DOHH2 (cell line): ENCODE data around the gene HINT3.

Experiments
- H3F3A ChIP-seq: fragments of 200-600 bp; sonication (generic), shearing (Covaris generic); 2 replicates; pipeline ENCODE4 v1.6.0; 2016; ENCODE audit warnings: antibody characterized with exemption, mild to moderate bottlenecking; ENCODE audit not compliant: control insufficient read depth, insufficient read depth
- H3K27ac ChIP-seq: fragments of 200-600 bp; sonication (generic); 2 replicates; pipeline ENCODE4 v1.5.1; 2014; ENCODE audit warnings: low read depth, mild to moderate bottlenecking, low read length, moderate library complexity
- H3K27me3 ChIP-seq: fragments of 200-600 bp; sonication (generic); 2 replicates; pipeline ENCODE4 v1.6.1; 2014; ENCODE audit warnings: mild to moderate bottlenecking, low read length, mixed read lengths; ENCODE audit not compliant: control insufficient read depth
- H3K36me3 ChIP-seq: fragments of 200-600 bp; sonication (generic); 2 replicates; pipeline ENCODE4 v1.6.1; 2014; ENCODE audit warnings: mild to moderate bottlenecking, low read length, moderate library complexity, mixed read lengths; ENCODE audit not compliant: control insufficient read depth
- H3K4me1 ChIP-seq: fragments of 200-600 bp; sonication (generic); 2 replicates; pipeline ENCODE4 v1.6.1; 2014; ENCODE audit warnings: mild to moderate bottlenecking, low read length, mixed read lengths; ENCODE audit not compliant: control insufficient read depth
- H3K4me2 ChIP-seq: fragments of 200-600 bp; sonication (generic); 2 replicates; pipeline ENCODE4 v1.6.0; 2014; ENCODE audit warnings: mild to moderate bottlenecking, low read length, moderate library complexity
- H3K4me3 ChIP-seq: fragments of 200-600 bp; sonication (generic); 2 replicates; pipeline ENCODE4 v1.5.1; 2014; ENCODE audit warnings: mild to moderate bottlenecking, low read length, mixed read lengths
- H3K79me2 ChIP-seq: fragments of 200-600 bp; sonication (generic); 2 replicates; pipeline ENCODE4 v1.6.1; 2014; ENCODE audit warnings: mild to moderate bottlenecking, low read length, mixed read lengths; ENCODE audit not compliant: control insufficient read depth
- H3K9me2 ChIP-seq: fragments of 200-600 bp; sonication (generic); replicated peaks from 2 replicates; pipeline ENCODE4 v1.6.1; 2014; ENCODE audit warnings: mild to moderate bottlenecking, low read length, mixed read lengths; ENCODE audit not compliant: control insufficient read depth
- H3K9me3 ChIP-seq: fragments of 200-600 bp; sonication (generic); 2 replicates; pipeline ENCODE4 v1.6.1; 2014; ENCODE audit warnings: antibody characterized with exemption, low read length, mixed read lengths; ENCODE audit not compliant: control insufficient read depth, insufficient read depth
- H4K20me1 ChIP-seq: fragments of 200-600 bp; sonication (generic); 2 replicates; pipeline ENCODE4 v1.6.0; 2014; ENCODE audit warnings: low read depth, mild to moderate bottlenecking, antibody characterized with exemption, low read length, moderate library complexity; ENCODE audit not compliant: control insufficient read depth, insufficient read depth
- EZH2phosphoT487 ChIP-seq: fragments of 200-600 bp; sonication (generic); IDR thresholded peaks from 2 replicates; pipeline ENCODE4 v1.6.1; 2017; ENCODE audit warnings: borderline replicate concordance, mild to moderate bottlenecking, antibody characterized with exemption, low read length, moderate library complexity, mixed read lengths
- TF ChIP-seq, protein P1 (sequence below): fragments of 200-600 bp; sonication (generic); IDR thresholded peaks from one replicate; pipeline ENCODE4 v1.5.1; 2014; ENCODE audit warnings: antibody characterized with exemption, mild to moderate bottlenecking, low read depth, low read length; ENCODE audit not compliant: poor library complexity, severe bottlenecking

HINT3 gene

DNA sequence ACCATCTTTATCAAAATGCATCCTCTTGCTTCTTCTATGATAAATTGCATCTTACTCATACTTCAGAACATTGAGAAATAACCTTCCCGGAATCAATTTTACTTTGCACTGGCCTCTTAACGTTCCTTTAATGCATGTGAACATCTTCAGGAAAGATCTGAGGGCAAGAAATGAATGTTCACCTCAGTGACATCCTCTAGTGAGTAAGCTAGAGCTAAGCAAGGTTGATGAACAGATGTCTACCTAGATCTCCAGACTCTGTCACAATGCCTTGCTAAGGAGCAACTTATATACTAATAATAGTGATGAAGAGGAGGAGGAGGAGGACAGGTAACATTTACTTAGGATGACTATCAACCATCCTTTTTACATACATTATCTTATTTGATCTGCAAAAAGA, 16.8 kb upstream of the HINT3 start:
- Histone ChIP-seq H3K9me2 (no peaks in the 10 kb centered on the region; the same call in 1 of the 2 replicates), H3K4me1 (peaks cover 14% of the 10 kb centered on the region), H3F3A (no peaks in the 10 kb centered on the region), H3K4me2 (no peak overlapping the region), H3K36me3 (no peaks in the 10 kb centered on the region), H3K4me3 (no peak overlapping the region), H3K27me3 (no peaks in the 10 kb centered on the region), H3K27ac (no peak overlapping the region), H3K79me2 (no peaks in the 10 kb centered on the region), H3K9me3 (no peaks in the 10 kb centered on the region), H4K20me1 (no peaks in the 10 kb centered on the region)
- no peak for TF ChIP-seq EZH2phosphoT487
- TF ChIP-seq, protein P1, sequence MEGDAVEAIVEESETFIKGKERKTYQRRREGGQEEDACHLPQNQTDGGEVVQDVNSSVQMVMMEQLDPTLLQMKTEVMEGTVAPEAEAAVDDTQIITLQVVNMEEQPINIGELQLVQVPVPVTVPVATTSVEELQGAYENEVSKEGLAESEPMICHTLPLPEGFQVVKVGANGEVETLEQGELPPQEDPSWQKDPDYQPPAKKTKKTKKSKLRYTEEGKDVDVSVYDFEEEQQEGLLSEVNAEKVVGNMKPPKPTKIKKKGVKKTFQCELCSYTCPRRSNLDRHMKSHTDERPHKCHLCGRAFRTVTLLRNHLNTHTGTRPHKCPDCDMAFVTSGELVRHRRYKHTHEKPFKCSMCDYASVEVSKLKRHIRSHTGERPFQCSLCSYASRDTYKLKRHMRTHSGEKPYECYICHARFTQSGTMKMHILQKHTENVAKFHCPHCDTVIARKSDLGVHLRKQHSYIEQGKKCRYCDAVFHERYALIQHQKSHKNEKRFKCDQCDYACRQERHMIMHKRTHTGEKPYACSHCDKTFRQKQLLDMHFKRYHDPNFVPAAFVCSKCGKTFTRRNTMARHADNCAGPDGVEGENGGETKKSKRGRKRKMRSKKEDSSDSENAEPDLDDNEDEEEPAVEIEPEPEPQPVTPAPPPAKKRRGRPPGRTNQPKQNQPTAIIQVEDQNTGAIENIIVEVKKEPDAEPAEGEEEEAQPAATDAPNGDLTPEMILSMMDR = no peak

DNA sequence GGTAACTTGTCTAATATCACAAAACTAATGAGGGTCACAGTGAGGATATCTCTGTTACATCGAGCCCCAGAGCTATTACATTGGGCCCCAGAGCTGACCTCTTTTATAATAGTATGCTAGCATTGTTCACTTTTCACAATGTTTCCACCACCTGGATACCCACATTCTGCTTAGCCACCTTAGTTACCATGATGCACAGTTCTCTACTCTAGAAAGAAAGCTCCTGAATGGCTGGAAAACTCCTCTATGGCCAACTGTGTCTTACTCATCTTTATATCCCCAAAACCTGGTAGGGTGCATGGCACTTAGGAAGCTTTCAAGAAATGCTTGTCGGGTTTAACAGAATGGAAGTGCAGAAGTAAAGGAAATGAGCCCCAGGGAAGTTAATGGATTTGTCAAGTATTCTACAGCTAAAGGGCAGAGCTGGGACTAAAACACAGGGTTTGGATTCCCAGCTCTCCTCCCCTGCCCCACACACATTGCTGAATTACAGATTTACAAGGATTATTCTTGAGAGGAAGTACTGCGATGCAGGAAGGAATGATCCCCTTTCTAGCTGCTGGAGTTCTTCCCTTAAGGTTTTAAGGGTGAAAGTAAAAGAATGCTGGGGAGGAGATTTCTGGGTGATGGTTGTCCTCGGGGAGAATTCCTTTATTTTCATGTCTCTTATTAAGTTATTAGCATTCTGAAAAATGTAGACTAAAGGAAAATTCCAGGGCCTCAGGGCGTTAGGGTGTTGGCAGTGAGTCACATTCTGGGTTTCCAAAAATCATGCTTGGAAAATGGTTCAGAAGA, 16.1 kb upstream of the HINT3 start:
- H3K4me3 ChIP-seq = no peak overlapping the region

DNA sequence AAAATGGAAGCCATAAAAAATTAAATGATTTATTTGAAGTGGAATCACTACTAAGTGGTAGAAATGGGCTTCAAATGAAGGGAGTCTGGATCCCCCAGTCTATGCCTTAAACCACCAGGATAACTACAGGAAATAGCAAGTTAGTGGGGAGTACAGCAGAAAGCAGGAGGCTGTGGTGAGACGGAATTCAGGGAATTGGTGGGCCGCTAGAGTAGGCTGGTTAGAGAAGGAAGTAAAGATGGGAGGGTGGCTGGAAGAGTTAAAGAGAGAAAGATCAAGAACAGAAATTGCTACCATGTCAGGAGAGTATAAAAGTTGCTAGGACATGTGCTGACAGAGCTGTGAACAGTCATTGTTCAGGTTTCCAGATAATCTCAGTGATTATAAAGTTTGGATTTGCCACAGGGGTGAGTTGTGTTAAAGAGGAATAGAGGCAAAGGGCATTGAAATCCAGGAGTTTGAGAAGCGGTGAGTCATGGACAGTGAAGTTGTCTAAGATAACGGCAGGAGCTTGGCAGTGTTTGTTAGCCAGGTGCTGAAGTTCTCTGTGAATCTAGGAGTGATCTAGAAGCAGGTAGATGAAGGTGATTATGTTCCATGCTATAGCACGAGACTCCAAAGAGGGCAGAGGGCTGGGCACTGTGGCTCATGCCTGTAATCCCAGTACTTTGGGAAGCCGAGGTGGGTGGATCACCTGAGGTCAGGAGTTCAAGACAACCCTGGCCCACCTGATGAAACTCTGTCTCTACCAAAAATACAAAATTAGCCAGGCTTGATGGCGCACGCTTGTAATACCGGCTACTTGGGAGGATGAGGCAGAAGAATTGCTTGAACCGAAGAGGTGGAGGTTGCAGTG, 13.7 kb upstream of the HINT3 start:
- H3K9me3 ChIP-seq = no peaks in the 10 kb centered on the region
- H3K79me2 ChIP-seq = no peaks in the 10 kb centered on the region
- no peaks in the 10 kb centered on the region for H3K36me3 ChIP-seq
- no peaks in the 10 kb centered on the region for H4K20me1 ChIP-seq
- H3F3A ChIP-seq = no peaks in the 10 kb centered on the region
- H3K4me3 ChIP-seq = no peak overlapping the region
- H3K9me2 ChIP-seq = no peaks in the 10 kb centered on the region; the same call in 1 of the 2 replicates
- no peak overlapping the region for H3K4me2 ChIP-seq
- no peak for TF ChIP-seq EZH2phosphoT487
- TF ChIP-seq, protein P1 = no peak
- H3K27ac ChIP-seq = no peak overlapping the region
- no peaks in the 10 kb centered on the region for H3K27me3 ChIP-seq
- H3K4me1 ChIP-seq = peaks cover 15% of the 10 kb centered on the region

More for the DNA sequence above, 16.1 kb upstream of the HINT3 start:
- no peaks in the 10 kb centered on the region for H4K20me1 ChIP-seq
- no peaks in the 10 kb centered on the region for H3K79me2 ChIP-seq
- no peaks in the 10 kb centered on the region; the same call in 1 of the 2 replicates for H3K9me2 ChIP-seq
- H3K9me3 ChIP-seq = no peaks in the 10 kb centered on the region
- H3F3A ChIP-seq = no peaks in the 10 kb centered on the region
- TF ChIP-seq, protein P1 = no peak
- no peak for TF ChIP-seq EZH2phosphoT487
- H3K27me3 ChIP-seq = no peaks in the 10 kb centered on the region
- peaks cover 15% of the 10 kb centered on the region for H3K4me1 ChIP-seq
- H3K4me2 ChIP-seq = no peak overlapping the region
- H3K27ac ChIP-seq = no peak overlapping the region
- no peaks in the 10 kb centered on the region for H3K36me3 ChIP-seq
